Endothelial cell of umbilical vein (primary cell): ENCODE measurements around the gene SDC1. TPM values are rescaled to one million over a fixed set of nuclear protein-coding genes. Genes with fewer than 3 reads are reported as not detected.

Source experiments
- BruUV-seq: library from RNA; stranded (reverse); fragments of 400-500 nt; replicated peaks from 2 replicates; lab custom pipeline; 2021; lab: Mats Ljungman, UMichigan
- CTCF ChIA-PET: fragments of 300-600, 350-600 bp; sonication (Branson Sonifier 250); formaldehyde crosslinking; loops from one replicate; lab custom pipeline; 2021; ENCODE audit warnings: antibody characterized with exemption, inconsistent platforms; lab: Charles Lee
- POLR2A ChIA-PET: fragments of 300-600, 350-600 bp; sonication (Branson Sonifier 250); formaldehyde crosslinking; loops from one replicate; lab custom pipeline; 2021; ENCODE audit warnings: antibody characterized with exemption, inconsistent platforms; lab: Charles Lee
- DNase-seq: peaks from one replicate; pipeline ENCODE4 v3.0.0-alpha.2; 2011; ENCODE audit warnings: low read depth, low spot score
- FAIRE-seq: peaks from 2 replicates; lab custom pipeline; 2011; peaks lifted over from hg19 to GRCh38; lab: Jason Lieb, UNC
- H2AFZ ChIP-seq: 2 replicates; pipeline ENCODE4 v1.6.0; 2012; ENCODE audit warnings: low read depth, low read length, control low read depth, inconsistent platforms
- H3K27ac ChIP-seq: 2 replicates; pipeline ENCODE4 v1.5.1; 2011; ENCODE audit warnings: low read depth, mild to moderate bottlenecking, control low read depth, low read length, moderate library complexity; ENCODE audit not compliant: insufficient read depth
- H3K27me3 ChIP-seq, 2 experiments: 2 replicates each; pipeline versions ENCODE4 v1.6.0 to v1.6.1; 2011; ENCODE audit warnings: low read length in 2 of 2, mixed read lengths in 1 of 2; ENCODE audit not compliant: control insufficient read depth in 2 of 2, insufficient read depth in 2 of 2
- H3K36me3 ChIP-seq, 2 experiments: 2 replicates in 1 of 2; 3 replicates in 1 of 2; pipeline ENCODE4 v1.5.1; 2011; ENCODE audit warnings: low read length in 2 of 2, mild to moderate bottlenecking in 1 of 2, moderate library complexity in 1 of 2; ENCODE audit not compliant: control insufficient read depth in 2 of 2, insufficient read depth in 2 of 2; ENCODE audit errors: extremely low read depth in 1 of 2
- H3K4me1 ChIP-seq: 3 replicates; pipeline ENCODE4 v1.5.1; 2011; ENCODE audit warnings: mild to moderate bottlenecking, low read length; ENCODE audit not compliant: control insufficient read depth, insufficient read depth; ENCODE audit errors: extremely low read depth
- H3K4me2 ChIP-seq: 2 replicates; pipeline ENCODE4 v1.6.1; 2011; ENCODE audit warnings: low read length, control low read depth, mixed read lengths; ENCODE audit not compliant: insufficient read depth
- H3K4me3 ChIP-seq, 3 experiments: fragments of 200-600 bp in 1 of 3; sonication (generic), shearing (Covaris generic) in 1 of 3; replicated peaks in 1 of 3; 2 replicates each; pipeline ENCODE4 v1.5.1; 2011 to 2016; ENCODE audit warnings: control low read depth in 3 of 3, low read length in 3 of 3, mild to moderate bottlenecking in 2 of 3, inconsistent platforms in 1 of 3, low read depth in 1 of 3, moderate library complexity in 1 of 3; ENCODE audit not compliant: insufficient read depth in 1 of 3
- H3K79me2 ChIP-seq: 2 replicates; pipeline ENCODE4 v1.6.0; 2012; ENCODE audit warnings: low read length, inconsistent platforms; ENCODE audit not compliant: control insufficient read depth, insufficient read depth
- H3K9ac ChIP-seq: replicated peaks from 2 replicates; pipeline ENCODE3; 2011; ENCODE audit warnings: low read length, control low read depth; ENCODE audit not compliant: insufficient read depth; ENCODE audit errors: extremely low read depth
- H3K9me1 ChIP-seq: replicated peaks from 3 replicates; pipeline ENCODE4 v1.6.0; 2011; ENCODE audit warnings: mild to moderate bottlenecking, low read length; ENCODE audit not compliant: control insufficient read depth, insufficient read depth; ENCODE audit errors: extremely low read depth
- H3K9me3 ChIP-seq: replicated peaks from 2 replicates; pipeline ENCODE4 v1.5.1; 2012; ENCODE audit warnings: low read length, inconsistent platforms; ENCODE audit not compliant: control insufficient read depth, insufficient read depth
- H4K20me1 ChIP-seq: replicated peaks from 2 replicates; pipeline ENCODE3; 2011; ENCODE audit warnings: mild to moderate bottlenecking, low read length; ENCODE audit not compliant: control insufficient read depth, insufficient read depth; ENCODE audit errors: extremely low read depth
- EZH2 ChIP-seq: IDR thresholded peaks from 2 replicates; pipeline ENCODE4 v1.6.1; 2012; ENCODE audit warnings: borderline replicate concordance, low read depth, mild to moderate bottlenecking, moderate library complexity, low read length, inconsistent platforms; ENCODE audit not compliant: severe bottlenecking
- FOS ChIP-seq: IDR thresholded peaks from 2 replicates; pipeline ENCODE4 v1.6.1; 2011; ENCODE audit warnings: mild to moderate bottlenecking, low read length, moderate library complexity, borderline replicate concordance; ENCODE audit not compliant: insufficient read depth
- GATA2 ChIP-seq: IDR thresholded peaks from 2 replicates; pipeline ENCODE4 v1.7.0; 2011; ENCODE audit warnings: low read depth, mild to moderate bottlenecking, moderate library complexity, mixed read lengths, low read length; ENCODE audit not compliant: insufficient read length, insufficient read depth
- JUN ChIP-seq: IDR thresholded peaks from 2 replicates; pipeline ENCODE4 v1.6.1; 2011; ENCODE audit warnings: borderline replicate concordance, low read depth; ENCODE audit not compliant: insufficient read length, insufficient read depth
- MYC ChIP-seq: IDR thresholded peaks from one replicate; pipeline ENCODE4 v1.6.1; 2011; ENCODE audit warnings: mild to moderate bottlenecking, low read depth, low read length
- POLR2A ChIP-seq: IDR thresholded peaks from 2 replicates; pipeline ENCODE4 v1.6.1; 2012; ENCODE audit warnings: low read depth, mild to moderate bottlenecking, control low read depth, low read length
- POLR2AphosphoS5 ChIP-seq: IDR thresholded peaks from 2 replicates; pipeline ENCODE4 v1.6.1; 2012; ENCODE audit warnings: low read depth, mild to moderate bottlenecking, control low read depth, low read length, moderate library complexity; ENCODE audit not compliant: insufficient read depth
- dilution Hi-C: fragments of 300-500 bp; cut with MboI; formaldehyde crosslinking; loops from one replicate; pipeline ENCODE4 v1.15.0; 2019; ENCODE audit warnings: low sequenced_read_pairs; ENCODE audit not compliant: extremely low pct_ligation_motif_present
- intact Hi-C: fragments of 100-400 bp; cut with micrococcal nuclease; formaldehyde crosslinking; loops from one replicate; pipeline ENCODE4 v1.10.0; 2022
- polyA plus RNA-seq, 4 experiments: library from polyadenylated mRNA; depleted of rRNA in 3 of 4; stranded (reverse) in 3 of 4; unstranded in 1 of 4; fragments of >200 nt; gene quantifications; 2 replicates each; pipeline versions ENCODE4 v1.2.1 to v1.2.3, GENCODE V29; 2011 to 2012; ENCODE audit warnings: missing spikeins in 1 of 4
- total RNA-seq: library from RNA; stranded (reverse); gene quantifications from 2 replicates; pipeline ENCODE4 v1.2.3, GENCODE V29; 2021
- TF ChIP-seq, protein P1 (sequence below), 2 donors: IDR thresholded peaks; 1 replicate in 1 of 2; 2 replicates in 1 of 2; pipeline ENCODE4 v1.5.1; 2011; ENCODE audit warnings: low read length in 2 of 2, mild to moderate bottlenecking in 2 of 2, moderate library complexity in 2 of 2, control low read depth in 1 of 2, inconsistent platforms in 1 of 2, low read depth in 1 of 2; ENCODE audit not compliant: insufficient read depth in 1 of 2; ENCODE audit errors: extremely low read depth in 1 of 2
- TF ChIP-seq, protein P2 (sequence below): IDR thresholded peaks from 2 replicates; pipeline ENCODE4 v1.6.1; 2011; ENCODE audit not compliant: insufficient read depth, insufficient read length

SDC1 gene
- total and polyA plus RNA-seq, 2 donors (not counting 3 experiments of a cell fraction or from before 2014, with no cell fraction given) = 3.2 to 4.0 TPM

- no peaks in the 10 kb centered on the region for H4K20me1 ChIP-seq
- no peak for FAIRE-seq
- no peaks in the 10 kb centered on the region for H3K9me3 ChIP-seq
- CTCF ChIA-PET = interaction anchor here (0.6 to 4.9 kb wide), 15 partner anchors 12 to 270 kb away, joined by 3 to 76 read pairs (median 5); no protein-coding TSS in a partner anchor
- no peak overlapping the region for H2AFZ ChIP-seq
- dilution Hi-C loops = no loop called here
- no peaks in the 10 kb centered on the region for H3K9me1 ChIP-seq
- H3K4me2 ChIP-seq = no peak overlapping the region
- DNase-seq = no peak
- peaks cover 6 to 15% of the 10 kb centered on the region in 2 experiments for H3K27me3 ChIP-seq
- no peak overlapping the region for H3K27ac ChIP-seq
- intact Hi-C loops = no loop called here
- H3K4me3 ChIP-seq = no peak overlapping the region
- H3K9ac ChIP-seq = no peak overlapping the region
- no TSS peak for BruUV-seq
- peaks cover 6% of the 10 kb centered on the region for H3K4me1 ChIP-seq
- TF ChIP-seq EZH2 (no peak), GATA2 (no peak), MYC (no peak), FOS (no peak), POLR2A (no peak), JUN (no peak), POLR2AphosphoS5 (no peak)
- TF ChIP-seq, protein P1, sequence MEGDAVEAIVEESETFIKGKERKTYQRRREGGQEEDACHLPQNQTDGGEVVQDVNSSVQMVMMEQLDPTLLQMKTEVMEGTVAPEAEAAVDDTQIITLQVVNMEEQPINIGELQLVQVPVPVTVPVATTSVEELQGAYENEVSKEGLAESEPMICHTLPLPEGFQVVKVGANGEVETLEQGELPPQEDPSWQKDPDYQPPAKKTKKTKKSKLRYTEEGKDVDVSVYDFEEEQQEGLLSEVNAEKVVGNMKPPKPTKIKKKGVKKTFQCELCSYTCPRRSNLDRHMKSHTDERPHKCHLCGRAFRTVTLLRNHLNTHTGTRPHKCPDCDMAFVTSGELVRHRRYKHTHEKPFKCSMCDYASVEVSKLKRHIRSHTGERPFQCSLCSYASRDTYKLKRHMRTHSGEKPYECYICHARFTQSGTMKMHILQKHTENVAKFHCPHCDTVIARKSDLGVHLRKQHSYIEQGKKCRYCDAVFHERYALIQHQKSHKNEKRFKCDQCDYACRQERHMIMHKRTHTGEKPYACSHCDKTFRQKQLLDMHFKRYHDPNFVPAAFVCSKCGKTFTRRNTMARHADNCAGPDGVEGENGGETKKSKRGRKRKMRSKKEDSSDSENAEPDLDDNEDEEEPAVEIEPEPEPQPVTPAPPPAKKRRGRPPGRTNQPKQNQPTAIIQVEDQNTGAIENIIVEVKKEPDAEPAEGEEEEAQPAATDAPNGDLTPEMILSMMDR (IDR thresholded peaks at IDR 0.05; ENCODE audit: extremely low read depth in 1 of 2, insufficient read depth in 1 of 2, low read depth in 1 of 2, low read length in 2 of 2) = no peak
- TF ChIP-seq, protein P2, sequence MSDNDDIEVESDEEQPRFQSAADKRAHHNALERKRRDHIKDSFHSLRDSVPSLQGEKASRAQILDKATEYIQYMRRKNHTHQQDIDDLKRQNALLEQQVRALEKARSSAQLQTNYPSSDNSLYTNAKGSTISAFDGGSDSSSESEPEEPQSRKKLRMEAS = no peak
- no peaks in the 10 kb centered on the region for H3K36me3 ChIP-seq
- H3K79me2 ChIP-seq = no peaks in the 10 kb centered on the region
- POLR2A ChIA-PET = no interaction called here
Measured at GRCh38 chr2:20226152-20226545, 1.2 kb upstream of the SDC1 start.
